ENCODE results near the gene RING1. TPM values are rescaled to one million over a fixed set of nuclear protein-coding genes. Genes with fewer than 3 reads are reported as not detected.

The RING1 gene
- total and polyA plus RNA-seq, 8 donors = 37.4 to 70.6 (median 55.4) TPM

- no peak overlapping the region for H3K27ac ChIP-seq
- TF ChIP-seq CTCF (IDR thresholded peaks at IDR 0.05) = no peak
- DNase-seq (no peak), ATAC-seq (no peak)
- no peaks in the 10 kb centered on the region for H3K9me3 ChIP-seq
- intact Hi-C loops (cut with DNase I) = loop anchor here in 1 of 2 donors (10.0 kb wide), 2 partner anchors 79 to 129 kb away; no protein-coding TSS in a partner anchor
- H3K27me3 ChIP-seq = peaks cover 0 to 20% of the 10 kb centered on the region in 2 donors
- no peaks in the 10 kb centered on the region for H3K36me3 ChIP-seq
- H3K4me3 ChIP-seq = no peak overlapping the region
- peaks cover 3 to 7% of the 10 kb centered on the region in 2 donors for H3K4me1 ChIP-seq
Measured at GRCh38 chr6:33243476-33243875, 35.2 kb downstream of the RING1 start.

- DNase-seq (peak; percentile 83 to 93 (median 90)), ATAC-seq (peak; percentile 89)
- Histone ChIP-seq H3K27ac (peak overlapping the region; percentile 91 to 92), H3K27me3 (no peaks in the 10 kb centered on the region), H3K36me3 (peaks cover 0 to 5% of the 10 kb centered on the region in 2 donors), H3K4me3 (peak overlapping the region; percentile 43 to 50), H3K4me1 (peaks cover 11 to 31% of the 10 kb centered on the region in 2 donors), H3K9me3 (no peaks in the 10 kb centered on the region)
- intact Hi-C loops (cut with DNase I) = loop anchor here in 1 of 2 donors (10.0 kb wide), 2 partner anchors 83 to 133 kb away; no protein-coding TSS in a partner anchor
- peak; percentile 86 to 95 for TF ChIP-seq CTCF (IDR thresholded peaks at IDR 0.05)
Measured at GRCh38 chr6:33247977-33248642, 39.8 kb downstream of the RING1 start.

GRCh38 chr6:33248643-33248931 lies 40.3 kb downstream of the RING1 start:
- no peak for DNase-seq
- TF ChIP-seq CTCF (IDR thresholded peaks at IDR 0.05) = peak; percentile 8 to 25
- Histone ChIP-seq H3K4me1 (peaks cover 11 to 31% of the 10 kb centered on the region in 2 donors), H3K36me3 (peaks cover 0 to 5% of the 10 kb centered on the region in 2 donors), H3K27me3 (no peaks in the 10 kb centered on the region), H3K9me3 (no peaks in the 10 kb centered on the region), H3K27ac (peak overlapping the region; percentile 91 to 92), H3K4me3 (peak overlapping the region; percentile 43 to 50)
- ATAC-seq = peak; percentile 7
- intact Hi-C loops (cut with DNase I) = loop anchor here in 1 of 2 donors (10.0 kb wide), 2 partner anchors 84 to 134 kb away; no protein-coding TSS in a partner anchor

- Histone ChIP-seq H3K4me1 (peaks cover 11 to 31% of the 10 kb centered on the region in 2 donors), H3K9me3 (no peaks in the 10 kb centered on the region), H3K27me3 (no peaks in the 10 kb centered on the region), H3K27ac (peak overlapping the region; percentile 91 to 92), H3K4me3 (peak overlapping the region; percentile 43 to 50), H3K36me3 (peaks cover 0 to 5% of the 10 kb centered on the region in 2 donors)
- ATAC-seq = peak; percentile 95
- intact Hi-C loops (cut with DNase I) = loop anchor here in 1 of 2 donors (10.0 kb wide), 2 partner anchors 84 to 134 kb away; no protein-coding TSS in a partner anchor
- peak; percentile 92 to 98 (median 98) for DNase-seq
- no peak for TF ChIP-seq CTCF (IDR thresholded peaks at IDR 0.05)
Measured at GRCh38 chr6:33248932-33249731, 40.8 kb downstream of the RING1 start.

Measured in left lung (tissue), 10 donors.